Activated CD4-positive, alpha-beta T cell treated with anti-CD3 and anti-CD28 coated beads, Interleukin-2, amount 50 U/mL, for 4 hours (primary cell): ENCODE measurements around the gene PCNT.
"Not testable (repeated sequence)": the region's sequence is repeated elsewhere in the genome, so short reads cannot be mapped to it uniquely, and the experiment has no call there.

ENCODE experiments used
- DNase-seq, 2 experiments: peaks; one replicate each; pipeline ENCODE4 v3.0.0-alpha.2; 2020

The PCNT gene

DNA sequence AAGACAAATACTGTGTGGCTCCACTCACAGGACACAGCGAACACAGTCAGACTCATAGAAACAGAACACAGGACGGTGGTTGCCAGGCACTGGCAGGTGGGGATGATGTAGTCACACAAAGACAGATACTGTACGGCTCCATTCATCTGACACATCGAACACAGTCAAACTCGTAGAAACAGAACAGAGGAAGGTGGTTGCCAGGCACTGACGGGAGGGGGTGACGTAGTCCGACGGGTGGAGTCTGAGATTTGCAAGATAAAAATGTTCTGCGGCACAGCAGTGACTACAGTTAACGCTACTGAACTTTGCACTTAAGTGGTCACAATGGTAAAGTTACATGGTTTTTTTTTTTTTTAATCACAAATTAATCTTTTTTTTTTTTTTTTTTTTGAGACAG, 19.0 kb upstream of the PCNT start:
- DNase-seq, result no peak

DNA sequence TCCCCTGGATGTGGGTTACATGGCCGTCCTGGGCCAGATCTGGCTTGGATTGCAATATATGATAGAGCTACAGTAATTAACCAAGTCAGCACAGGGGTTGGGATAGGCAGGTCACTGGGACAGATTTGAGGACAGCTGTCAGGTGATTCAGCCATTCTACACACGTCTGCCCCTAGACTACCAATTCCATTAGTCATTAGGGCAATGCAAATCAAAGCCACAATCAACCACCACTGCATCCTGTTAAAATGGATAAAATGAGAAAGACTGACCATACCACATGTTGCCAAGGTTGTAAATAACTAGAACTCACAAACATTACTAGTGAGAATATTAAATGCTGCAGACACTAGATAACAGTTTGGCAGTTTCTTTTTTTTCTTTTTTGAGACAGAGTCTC, 16.3 kb upstream of the PCNT start:
- DNase-seq, result no peak

DNA sequence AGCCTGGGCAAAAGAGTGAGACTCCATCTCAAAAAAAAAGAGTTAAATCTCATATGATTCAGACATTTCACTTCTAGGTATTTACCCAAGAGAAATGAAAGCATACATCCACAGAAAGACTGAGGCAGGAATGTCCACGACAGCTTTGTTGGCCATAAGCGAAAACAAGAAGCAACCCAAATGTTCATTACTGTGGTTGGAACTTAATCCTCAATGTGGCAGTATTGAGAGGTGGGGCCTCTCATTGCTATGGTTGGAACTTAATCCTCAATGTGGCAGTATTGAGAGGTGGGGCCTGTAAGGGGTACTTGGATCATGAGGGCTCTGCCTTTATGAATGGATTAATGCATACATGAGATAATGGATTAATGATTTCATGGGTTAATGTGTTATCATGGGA, 15.5 kb upstream of the PCNT start:
- no peak for DNase-seq

DNA sequence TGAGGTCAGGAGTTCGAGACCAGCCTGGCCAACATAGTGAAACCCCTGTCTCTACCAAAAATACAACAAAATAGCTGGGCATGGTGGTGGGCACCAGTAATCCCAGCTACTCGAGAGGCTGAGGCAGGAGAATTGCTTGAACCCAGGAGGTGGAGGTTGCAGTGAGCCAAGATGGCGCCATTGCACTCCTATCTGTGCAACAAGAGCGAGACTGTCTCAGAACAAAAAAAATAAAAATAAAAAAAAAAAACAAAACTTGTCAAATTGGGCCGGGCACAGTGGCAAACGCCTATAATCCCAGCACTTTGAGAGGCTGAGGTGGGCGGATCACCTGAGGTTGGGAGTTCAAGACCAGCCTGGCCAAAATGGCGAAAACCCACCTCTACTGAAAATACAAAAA, 13.7 kb upstream of the PCNT start:
- not testable (repeated sequence) for DNase-seq

DNA sequence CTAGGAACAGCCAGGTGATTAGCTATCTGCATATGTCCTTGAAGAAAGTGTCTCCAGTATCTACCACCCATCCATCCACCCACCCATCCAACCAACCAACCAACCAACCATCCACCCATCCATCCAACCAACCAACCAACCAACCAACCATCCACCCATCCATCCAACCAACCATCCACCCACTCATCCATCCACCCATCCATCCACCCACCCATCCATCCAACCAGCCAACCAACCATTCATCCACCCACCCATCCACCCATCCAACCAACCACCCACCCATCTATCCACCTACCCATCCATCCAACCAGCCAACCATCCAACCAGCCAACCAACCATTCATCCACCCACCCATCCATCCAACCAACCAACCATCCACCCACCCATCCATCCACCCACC, 12.4 kb upstream of the PCNT start:
- DNase-seq, result no peak

DNA sequence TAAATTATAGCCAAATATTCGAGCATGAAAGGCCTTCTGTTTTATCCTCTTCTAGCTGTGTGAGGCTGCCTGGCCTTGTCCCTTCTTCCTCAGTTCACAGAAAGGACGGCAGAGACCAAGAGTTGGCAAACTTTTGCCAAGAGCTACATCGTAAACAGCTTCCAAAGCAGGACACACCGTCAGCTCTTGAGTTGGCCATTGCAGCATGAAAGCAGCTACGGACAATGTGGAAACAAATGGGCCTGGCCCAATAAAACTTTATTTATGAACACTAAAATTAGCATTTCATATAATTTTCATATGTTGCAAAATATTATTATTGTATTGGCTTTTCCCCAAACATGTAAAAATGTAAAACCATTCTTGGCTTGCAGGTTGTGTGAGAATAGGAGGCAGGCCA, 11.0 kb upstream of the PCNT start:
- no peak for DNase-seq

DNA sequence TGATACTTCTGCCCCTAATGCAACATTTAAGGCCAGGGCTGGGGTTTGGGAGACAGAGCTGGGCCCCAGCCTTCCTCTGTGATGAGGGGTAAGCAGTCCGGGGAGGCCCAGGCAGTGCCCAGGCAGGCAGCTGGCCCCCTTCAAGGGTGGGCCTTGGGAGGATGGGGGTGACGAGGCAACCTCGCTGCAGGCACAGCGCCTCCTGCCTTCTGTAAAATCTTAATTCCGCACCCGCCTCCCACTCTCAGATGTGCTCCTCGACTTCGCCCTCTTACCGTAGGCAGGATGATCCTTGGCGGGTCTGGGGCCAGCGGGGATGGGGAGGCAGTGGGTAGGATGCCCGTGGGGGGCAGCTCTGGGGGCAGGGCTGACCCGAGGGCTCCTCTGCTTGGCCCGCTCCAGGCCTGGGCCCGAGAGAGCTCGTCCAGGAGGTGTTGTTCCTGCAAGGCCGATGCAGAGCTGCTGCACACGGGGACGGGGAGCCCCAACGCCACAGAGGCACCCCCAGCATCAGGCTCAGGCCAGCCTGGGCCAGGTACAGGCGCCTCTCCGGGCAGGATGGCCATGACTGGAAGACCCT, 9.4 kb upstream of the PCNT start:
- no peak for DNase-seq

DNA sequence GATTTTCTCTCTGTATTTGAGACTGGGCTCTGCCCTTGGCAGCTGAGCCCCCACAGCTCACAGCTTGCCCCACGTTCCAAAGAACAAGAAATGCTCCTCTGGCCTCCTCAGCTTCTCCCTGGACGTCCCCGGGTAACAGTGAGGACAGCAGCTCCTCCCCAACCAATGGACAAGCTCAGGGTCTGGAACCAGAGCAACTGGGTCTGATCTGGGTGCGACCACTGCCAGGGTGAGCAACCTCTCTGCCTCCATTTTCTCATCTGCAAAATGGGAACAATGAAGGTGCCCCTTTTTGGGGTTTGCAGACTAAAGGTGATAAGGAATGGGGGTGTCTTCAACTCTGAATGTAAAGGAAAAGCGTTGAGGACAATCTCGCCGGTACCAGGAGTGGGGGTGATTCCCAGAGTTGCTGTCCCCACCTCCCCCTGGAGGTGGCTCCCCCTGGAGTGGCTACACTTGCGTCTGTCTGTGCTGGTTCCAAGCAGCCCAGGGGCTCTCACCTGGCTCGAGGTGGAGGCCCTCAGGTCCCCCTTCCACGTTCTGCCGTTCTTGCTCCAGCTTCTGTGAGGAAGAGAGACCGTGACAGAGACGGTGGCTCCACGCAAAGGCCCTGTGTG, 7.1 kb upstream of the PCNT start:
- no peak for DNase-seq

DNA sequence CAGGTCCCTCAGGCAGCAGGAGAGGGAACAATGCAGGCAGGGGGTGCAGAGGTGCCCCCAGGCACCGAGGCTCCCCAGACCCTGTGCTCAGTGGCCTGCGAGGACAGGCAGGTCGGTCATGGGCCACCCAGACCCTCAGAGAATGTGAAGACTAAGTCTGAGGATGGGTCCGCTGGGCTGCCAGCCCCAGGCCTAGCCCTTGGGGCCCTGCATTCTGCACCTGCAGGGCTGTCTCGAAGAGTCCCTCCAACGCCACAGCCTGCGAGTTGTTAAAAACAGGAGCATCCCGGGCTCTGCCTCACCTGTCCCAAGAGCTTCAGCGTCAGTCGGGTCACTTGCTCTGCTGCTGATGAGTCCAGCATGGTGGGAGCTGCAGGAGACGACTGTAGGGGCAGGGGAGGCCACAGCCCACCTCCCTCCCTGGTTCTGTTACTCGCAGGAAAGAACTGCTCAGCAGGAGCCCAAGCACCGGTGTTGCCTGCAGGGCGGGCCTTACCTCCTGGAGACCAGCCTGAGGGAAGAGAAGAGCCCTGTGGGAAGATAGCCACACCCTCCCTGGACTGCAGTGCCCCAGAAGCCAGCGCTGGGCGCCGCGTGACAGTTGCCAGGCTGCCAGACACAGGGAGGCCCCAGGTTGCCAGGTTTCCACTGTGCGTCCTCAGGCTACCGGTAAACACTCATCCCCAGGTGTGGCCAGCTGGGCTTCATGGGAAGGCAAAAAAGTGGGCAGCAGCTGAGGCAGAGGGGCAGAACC, 6.1 kb upstream of the PCNT start:
- no peak for DNase-seq

DNA sequence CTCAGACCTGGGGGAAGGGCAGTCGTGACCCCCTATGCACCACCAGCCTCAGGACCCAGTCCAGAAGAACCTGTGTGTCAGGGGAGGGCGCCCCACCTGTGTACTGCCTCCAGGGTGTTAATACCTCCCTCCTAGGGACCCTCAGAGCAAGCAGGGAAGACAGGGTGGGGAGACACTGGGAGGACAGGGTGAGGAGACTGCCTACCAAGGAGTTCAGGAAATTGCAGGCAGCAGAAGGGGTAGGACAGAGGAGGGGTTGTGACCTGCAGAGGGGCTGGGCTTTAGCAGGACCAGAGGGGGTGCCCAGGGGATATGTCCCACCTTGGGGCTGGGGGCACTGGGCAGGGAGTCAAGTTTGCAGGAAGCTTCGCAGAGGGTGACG, 5.5 kb upstream of the PCNT start:
- DNase-seq, result no peak

DNA sequence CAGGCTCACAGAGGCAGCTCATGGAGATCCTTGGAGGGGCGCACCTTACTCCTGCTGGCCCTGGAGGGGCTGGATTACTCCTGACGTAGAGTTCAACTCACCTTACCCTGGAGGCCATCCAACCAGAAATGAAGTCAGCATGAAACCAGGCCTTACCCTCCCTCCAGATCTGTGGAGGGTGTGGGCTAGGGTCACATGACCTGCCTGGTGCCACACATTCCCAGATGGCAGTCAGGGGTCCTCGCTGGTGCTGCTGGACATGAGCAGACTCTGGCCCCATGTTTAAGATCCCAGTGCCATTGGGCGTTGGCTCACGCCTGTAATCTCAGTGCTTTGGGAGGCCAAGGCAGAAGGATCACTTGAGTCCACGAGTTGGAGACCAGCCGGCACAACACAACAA, 4.8 kb upstream of the PCNT start:
- DNase-seq, result no peak

DNA sequence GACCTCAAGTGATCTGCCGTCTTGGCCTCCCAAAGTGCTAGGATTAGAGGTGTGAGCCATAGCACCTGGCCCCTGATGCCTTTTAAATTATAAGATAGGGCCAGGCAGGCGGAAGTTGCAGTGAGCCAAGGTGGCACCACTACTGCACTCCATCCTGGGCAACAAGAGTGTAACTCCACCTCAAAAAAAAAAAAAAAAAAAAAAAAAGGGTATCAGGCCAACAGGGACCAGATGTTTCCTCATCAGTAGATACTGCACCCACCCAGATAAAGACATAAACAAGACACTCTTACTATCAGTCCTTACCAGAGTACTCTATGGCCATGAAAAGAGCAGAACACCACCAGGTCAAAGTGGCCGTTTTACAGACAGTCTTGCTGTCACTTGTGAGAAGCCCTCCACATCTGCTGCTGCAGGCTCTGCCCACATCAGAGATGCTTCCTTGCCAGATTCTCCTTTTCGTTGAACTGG, 3.6 kb upstream of the PCNT start:
- DNase-seq, result no peak

DNA sequence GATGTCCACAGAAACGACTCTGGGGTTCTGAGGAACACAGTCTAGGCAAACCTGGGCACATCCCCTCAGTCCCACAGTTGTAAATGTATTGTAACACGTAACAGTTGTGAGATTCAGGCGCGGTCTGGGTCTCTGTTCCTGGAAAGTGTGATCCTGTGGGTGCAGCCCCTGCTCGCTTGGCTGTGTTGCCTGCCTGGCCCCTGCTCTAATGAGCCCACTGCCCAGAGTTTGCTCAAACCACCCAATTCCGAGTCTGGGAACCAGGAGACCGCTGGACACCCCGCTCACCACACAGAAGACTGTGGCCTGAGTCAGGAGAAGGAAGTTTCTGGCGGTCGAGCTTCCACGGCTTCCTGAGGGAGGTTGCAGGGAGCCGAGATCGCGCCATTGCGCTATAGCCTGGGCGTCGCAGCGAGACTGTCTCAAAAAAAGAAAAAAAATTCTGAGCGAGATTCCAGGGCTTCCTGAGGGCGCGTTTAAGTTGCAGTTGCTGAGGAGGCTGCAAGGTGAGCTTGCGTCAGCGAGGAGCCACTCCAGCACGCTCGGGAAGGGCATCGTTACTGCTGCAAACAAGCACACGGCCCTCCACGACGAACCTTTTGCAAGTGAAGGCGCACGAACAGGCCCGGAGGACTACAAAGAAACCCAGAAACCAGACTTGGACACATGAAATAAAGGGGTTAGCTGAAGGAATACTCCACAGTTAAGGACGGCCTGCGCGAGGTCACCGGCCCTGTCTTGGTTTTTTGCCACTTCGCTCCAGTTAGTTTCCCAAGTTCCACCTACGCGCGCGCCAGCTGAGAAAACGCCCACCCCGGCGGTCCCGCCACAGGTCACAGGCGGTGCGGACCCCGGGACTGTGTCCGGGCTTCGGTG, 1.4 kb upstream of the PCNT start:
- no peak for DNase-seq

DNA sequence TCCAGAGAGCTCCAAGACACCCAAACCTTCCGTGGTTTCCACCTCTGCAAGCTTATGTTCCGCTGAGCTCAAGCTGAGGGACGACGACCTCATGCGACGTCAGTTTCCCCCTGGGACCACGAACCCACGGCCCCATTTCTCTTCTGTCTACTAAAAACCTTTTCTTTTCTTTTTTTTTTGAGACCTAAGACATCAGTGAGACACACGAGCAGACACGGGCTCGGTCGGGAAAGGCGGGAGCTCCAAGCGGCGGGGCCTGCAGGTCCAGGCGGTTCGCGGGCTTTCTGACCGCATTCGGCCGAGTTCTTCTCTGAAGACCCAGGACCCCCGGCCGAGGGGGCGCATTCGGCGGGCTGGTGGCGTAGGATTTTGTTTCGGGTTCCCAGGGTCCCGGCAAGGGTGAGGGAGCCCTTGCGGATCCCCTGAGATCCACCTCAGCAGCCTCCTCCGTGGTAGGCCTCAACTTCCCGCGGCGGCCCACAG, 688 bp upstream of the PCNT start:
- no peak for DNase-seq

DNA sequence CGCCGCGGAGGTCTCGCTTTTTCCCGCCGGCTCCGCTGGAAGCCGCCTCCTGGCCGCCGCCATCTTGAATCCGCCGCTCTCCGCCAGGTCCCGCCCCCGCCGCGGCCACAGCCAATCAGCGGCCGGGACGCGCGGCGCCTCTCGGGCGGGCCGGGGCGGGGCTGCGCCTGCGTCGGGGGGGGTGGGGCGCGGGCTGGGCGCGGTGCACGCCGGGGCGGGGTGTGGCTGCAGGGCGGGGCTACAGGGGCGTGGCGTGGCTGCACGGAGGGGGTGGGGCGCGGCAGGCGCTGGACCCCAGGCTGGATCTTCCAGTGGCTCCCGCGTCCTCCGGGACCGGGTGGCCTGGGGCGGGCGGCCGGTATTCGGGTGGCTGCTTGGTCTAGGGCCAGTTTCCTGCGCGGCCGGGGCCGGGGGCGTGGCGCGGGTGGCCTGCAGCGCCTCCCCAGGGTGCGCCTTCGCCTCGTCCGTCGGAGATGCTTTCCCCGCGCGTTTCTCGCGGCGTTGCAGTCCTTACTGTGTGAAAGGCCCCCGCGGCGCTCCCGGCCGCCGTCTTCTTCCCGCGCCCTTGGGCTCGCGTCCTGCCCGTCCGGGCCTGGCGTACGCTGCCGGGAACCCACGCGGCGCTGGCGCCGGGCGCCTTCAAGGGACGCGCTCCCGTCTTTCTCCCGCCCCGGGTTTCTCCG, 575 bp downstream of the PCNT start:
- peak; percentile 83 for DNase-seq

DNA sequence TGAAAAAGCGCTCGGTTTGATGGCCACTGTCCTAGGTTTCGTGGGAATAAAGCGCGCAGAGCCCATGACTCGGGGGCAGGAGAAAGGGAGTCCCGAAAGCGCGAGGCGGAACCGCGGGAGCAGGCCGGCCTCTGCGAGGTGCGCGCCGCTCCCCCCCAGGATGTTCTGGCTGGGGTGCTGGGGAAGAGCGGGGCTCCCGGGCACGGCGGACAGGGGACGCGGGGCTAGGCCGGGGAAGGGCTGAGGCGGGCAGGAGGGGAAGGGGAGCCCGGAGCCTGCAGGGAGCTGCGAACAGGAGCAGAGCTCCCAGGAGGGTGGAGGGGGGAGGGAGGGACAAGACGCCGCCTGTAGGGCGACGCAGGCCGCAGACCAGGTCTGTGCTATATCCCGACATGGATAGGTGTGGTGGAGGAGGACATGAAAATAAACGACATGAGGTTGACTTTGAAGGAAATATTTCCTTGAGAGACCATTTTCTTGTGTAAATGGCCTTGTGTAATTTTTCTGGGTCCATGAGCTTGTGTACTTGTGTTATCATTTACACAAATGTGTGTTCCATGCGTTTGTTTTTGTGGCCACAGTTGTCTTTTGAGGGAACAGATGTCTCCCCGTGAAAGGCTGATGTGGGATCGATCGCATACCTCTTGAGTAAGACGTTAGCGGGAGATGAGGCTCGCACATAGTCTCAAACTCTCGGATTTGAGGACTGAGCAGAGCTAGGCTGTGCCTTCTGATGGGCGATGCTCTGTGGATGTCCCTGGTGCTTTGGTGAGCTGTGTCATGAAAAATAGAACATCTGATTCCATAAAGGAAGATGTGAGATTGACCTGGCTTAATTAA, 1.3 kb downstream of the PCNT start:
- peak; percentile 17 for DNase-seq

DNA sequence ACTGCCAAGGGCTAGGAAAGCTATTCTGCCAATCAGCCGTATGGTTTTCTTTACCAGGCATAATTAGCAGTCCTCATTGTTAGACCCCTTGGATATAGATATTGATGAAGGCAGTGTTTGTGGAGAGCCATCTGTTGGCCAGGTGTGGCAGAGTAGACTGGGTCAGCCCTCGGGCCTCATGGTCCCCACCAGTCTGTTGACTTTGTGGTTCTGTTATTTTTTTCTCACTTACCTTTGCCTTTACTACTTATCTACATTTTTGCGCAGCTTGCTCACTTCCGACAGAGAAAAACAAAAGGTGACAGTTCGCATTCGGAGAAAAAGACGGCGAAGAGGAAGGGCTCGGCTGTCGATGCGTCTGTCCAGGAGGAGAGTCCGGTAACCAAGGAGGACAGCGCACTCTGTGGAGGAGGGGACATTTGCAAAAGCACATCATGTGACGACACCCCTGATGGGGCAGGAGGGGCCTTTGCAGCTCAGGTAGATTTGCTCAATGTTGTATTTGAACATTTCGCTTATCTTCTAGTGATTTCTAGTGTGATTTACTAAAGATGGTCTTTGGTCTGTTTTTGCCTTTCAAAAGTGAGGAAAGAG, 2.3 kb downstream of the PCNT start:
- no peak for DNase-seq

DNA sequence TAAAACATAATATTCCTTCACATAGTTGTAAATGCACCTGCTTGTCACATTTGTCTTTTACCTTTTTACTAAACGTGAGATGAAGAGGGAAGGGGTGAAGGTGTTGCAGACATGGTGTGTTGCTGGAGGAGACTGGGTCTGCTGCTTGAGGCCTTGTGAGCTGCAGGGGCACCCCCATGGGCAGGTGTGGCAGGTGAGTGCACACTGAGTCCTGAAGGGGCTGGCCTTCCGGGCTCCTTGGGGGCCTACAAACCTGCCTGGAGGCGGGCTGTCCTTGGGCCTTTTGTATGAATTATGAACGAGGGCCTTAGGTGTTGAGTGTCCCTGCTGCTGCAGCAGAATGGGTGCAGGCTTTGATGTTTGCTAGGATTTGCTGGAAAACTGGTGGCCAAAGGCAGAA, 3.8 kb downstream of the PCNT start:
- DNase-seq, result no peak

DNA sequence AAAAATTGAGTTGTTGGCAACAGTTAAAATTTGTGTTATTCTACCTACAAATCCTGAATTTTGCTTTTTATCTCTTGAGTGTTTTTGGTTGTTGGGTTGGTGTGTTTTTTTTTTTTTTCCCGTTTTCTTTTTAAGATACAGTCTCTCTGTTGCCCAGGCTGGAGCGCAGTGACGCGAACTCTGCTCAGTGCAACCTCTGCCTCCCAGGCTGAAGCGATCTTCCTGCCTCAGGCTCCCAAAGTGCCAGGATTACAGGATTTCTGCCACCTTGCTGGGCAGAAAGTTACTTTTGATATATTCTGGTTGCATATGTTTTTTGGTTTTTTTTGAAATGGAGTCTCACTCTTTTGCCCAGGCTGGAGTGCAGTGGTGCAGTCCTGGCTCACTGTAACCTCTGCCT, 4.2 kb downstream of the PCNT start:
- DNase-seq, result no peak

DNA sequence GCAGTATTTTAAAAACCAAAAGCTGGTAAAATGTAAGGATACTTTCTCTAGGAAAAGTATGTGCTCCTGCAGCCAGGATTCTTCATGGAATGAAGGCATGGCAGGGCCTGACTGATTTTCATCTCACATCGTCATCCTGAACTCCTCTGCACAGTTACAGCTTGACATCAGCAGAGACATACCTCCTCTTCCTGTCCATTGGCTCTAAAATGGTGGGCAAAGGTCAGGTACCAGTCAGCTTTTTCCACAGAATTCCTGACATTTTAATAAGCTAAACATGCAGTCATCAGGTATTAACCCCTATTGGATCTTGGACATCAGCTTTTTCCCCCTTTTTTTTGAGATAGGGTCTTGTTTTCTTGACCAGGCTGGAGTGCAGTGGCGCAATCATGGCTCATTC, 5.8 kb downstream of the PCNT start:
- no peak for DNase-seq
